Fibroblast of the aortic adventitia (primary cell): ENCODE results near the gene PLA2G1B. TPM values are rescaled to one million over a fixed set of nuclear protein-coding genes. Genes with fewer than 3 reads are reported as not detected.

Experiments
- DNase-seq: peaks from one replicate; pipeline ENCODE4 v3.0.0-alpha.2; 2010; ENCODE audit warnings: low read depth
- H3K4me3 ChIP-seq: 2 replicates; pipeline ENCODE4 v1.5.1; 2011; ENCODE audit warnings: low read depth, mild to moderate bottlenecking, control low read depth, low read length, moderate library complexity
- total RNA-seq: library from RNA; depleted of rRNA; stranded (reverse); fragments of >200 nt; gene quantifications from 2 replicates; pipeline ENCODE4 v1.2.3, GENCODE V29; 2012; ENCODE audit warnings: low replicate concordance
- TF ChIP-seq, protein P1 (sequence below): IDR thresholded peaks from 2 replicates; pipeline ENCODE4 v1.5.1; 2011; ENCODE audit warnings: mild to moderate bottlenecking, low read length, control low read depth, inconsistent platforms; ENCODE audit not compliant: insufficient read depth

The PLA2G1B gene
- total RNA-seq, 1 donor, result not detected

DNA sequence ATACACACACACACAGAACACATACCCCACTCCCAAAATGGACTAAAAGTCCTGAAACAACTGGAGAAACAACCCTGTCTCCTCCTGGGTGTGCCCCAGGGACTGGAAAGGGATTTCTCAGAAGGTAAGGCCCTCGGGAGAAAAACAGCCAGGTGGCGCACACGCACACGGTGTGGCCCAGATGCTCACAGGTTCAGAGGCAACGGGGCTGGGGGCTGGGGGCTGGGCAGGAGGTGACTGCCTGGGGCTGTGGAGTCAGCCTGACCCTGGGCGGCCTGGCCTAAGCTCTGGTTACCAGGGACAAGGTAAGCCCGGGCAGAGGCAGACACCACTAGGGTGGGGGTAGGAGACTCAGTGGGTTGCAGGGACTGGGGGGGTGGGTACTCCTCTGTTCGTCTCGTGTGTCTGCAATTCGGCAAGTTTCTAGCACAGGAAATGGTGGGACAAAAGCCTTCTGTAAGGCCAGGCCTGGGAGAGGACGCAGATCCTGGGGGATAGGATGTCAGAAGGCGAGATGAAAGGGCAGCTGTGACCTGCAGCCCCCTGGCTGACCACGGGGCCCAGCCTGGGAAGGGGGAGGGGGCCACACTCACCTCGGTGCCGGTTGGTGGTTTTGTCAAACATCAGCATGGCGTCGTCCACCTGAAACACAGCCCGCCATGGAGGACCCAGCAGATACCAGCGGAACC lies 31.0 kb upstream of the PLA2G1B start:
- H3K4me3 ChIP-seq, result no peak overlapping the region
- TF ChIP-seq, protein P1, sequence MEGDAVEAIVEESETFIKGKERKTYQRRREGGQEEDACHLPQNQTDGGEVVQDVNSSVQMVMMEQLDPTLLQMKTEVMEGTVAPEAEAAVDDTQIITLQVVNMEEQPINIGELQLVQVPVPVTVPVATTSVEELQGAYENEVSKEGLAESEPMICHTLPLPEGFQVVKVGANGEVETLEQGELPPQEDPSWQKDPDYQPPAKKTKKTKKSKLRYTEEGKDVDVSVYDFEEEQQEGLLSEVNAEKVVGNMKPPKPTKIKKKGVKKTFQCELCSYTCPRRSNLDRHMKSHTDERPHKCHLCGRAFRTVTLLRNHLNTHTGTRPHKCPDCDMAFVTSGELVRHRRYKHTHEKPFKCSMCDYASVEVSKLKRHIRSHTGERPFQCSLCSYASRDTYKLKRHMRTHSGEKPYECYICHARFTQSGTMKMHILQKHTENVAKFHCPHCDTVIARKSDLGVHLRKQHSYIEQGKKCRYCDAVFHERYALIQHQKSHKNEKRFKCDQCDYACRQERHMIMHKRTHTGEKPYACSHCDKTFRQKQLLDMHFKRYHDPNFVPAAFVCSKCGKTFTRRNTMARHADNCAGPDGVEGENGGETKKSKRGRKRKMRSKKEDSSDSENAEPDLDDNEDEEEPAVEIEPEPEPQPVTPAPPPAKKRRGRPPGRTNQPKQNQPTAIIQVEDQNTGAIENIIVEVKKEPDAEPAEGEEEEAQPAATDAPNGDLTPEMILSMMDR, result no peak
- no peak for DNase-seq

DNA sequence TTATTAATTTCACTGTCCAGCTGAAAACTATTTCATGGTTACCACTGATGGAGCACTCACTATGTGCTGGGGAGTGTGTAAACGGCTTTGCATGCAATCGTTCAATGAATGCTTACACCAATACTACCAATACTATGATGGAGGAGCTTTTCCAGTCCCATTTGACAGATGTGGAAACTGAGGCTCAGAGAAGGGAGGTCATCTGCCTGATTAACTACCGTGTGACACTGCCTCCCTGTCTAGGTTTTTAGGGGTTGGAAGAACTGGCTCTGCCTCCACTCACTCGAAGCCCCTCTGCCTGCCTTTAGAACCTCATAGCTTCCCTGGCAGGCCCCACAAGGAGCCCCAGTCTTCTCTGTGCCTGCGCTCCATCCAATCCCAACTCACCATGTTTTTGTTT lies 29.5 kb upstream of the PLA2G1B start:
- no peak for DNase-seq
- TF ChIP-seq, protein P1, result no peak
- no peak overlapping the region for H3K4me3 ChIP-seq

DNA sequence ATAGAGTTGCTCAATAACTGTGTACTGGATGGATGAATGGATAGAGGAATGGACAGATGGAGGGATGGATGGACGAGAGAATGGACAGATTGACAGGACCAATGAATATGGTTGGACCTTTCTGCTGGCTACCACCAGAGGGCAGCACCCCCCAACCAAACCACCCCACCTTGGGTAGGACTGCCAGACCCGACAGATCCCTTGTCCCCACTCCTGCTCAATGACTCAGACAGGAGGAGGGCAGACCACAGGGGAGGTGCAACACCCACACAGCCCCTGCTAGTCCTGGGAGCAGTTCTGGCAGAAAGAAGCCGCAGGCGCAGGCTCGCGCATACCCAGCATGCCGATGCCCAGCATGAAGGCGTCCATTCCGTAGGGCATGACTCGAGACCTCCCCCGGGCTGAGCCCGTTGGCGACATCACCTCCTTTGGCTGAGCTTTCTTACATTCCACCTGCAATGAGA lies 29.0 kb upstream of the PLA2G1B start:
- H3K4me3 ChIP-seq, result no peak overlapping the region
- TF ChIP-seq, protein P1, result peak; percentile 88
- peak; percentile 76 for DNase-seq

DNA sequence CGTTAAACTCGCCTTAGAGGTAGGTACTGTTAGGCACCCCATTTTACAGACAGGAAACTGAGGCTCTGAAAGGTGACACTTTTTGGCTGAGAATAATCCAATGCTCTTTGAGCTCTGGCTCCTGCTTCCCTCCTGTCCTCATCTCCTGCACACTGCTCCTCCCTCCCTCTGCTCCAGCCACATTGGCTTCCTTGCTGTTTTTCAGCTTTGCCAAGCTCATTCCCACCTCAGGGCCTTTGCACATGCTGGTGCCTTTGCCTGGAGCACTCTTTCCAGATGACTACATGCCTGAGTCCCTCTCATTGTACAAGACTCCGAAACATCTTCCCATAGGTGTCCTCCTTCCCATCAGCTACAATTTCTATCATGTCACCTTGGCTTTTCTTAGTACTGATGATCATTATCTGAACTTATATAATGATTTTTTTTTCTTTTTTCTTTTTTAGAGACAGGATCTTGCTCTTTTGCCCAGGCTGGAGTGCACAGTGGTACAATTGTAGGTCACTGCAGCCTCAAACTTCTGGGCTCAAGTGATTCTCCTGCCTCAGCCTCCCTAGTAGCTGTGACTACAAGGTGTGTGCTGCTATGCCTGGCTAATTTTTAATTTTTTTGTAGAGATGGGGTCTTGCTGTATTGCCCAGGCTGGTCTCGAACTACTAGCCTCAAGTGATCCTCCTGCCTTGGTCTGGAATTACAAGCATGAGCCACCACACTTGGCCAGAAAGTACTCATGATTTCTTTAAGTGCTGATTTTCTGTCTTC lies 26.2 kb upstream of the PLA2G1B start:
- TF ChIP-seq, protein P1, result no peak
- H3K4me3 ChIP-seq, result no peak overlapping the region
- no peak for DNase-seq

DNA sequence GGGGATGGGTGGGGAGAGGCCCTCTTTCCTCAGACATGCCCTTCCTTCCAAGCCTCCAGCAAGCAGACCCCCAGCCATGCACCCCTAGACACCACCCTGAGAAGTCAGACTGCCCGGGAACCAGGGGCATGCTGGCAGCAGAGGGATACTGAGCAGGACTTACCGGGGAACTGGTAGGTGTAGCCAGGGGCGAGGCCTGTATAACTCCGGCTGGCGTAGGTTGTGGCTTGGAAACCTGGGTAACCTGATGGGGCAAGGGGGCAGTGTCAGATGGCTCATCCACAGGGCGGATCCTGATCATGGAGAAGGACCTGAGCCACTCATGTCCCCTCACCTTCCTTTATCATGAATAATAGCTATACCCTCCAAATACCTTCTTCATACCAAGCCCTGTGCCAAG lies 25.6 kb upstream of the PLA2G1B start:
- TF ChIP-seq, protein P1, result no peak
- no peak overlapping the region for H3K4me3 ChIP-seq
- DNase-seq, result no peak

DNA sequence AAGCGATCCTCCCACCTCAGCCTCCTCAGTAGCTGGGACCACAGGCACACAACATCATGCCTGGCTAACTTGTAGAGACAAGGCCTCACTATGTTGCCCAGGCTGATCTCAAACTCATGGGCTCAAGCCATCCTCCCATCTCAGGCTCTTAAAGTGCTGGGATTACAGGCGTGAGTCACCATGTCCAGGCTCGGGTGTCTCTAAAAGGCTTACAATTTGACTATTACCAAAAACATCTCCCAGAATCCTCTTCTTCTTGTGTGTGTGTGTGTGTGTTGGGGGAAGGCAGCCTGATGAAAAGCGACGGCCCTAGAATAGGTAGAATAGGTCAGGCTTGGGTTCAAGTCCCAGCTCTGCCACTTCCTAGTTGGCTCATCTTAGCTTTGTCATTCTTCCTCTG lies 24.5 kb upstream of the PLA2G1B start:
- DNase-seq, result peak; percentile 12
- H3K4me3 ChIP-seq, result no peak overlapping the region
- TF ChIP-seq, protein P1, result no peak
